ENCODE measurements around the gene SEC63.
"Not testable (repeated sequence)": the region's sequence is repeated elsewhere in the genome, so short reads cannot be mapped to it uniquely, and the experiment has no call there.

GRCh38 chr6:107926697-107927544 lies 31.1 kb downstream of the SEC63 start:
- not testable (repeated sequence) for TF ChIP-seq CTCF, POLR2A, EP300 (IDR thresholded peaks at IDR 0.05)

All from stomach (tissue), 4 donors.